ENCODE results near the gene NBAS. TPM values are rescaled to one million over a fixed set of nuclear protein-coding genes. Genes with fewer than 3 reads are reported as not detected.
"Not testable (repeated sequence)": the region's sequence is repeated elsewhere in the genome, so short reads cannot be mapped to it uniquely, and the experiment has no call there.

The NBAS gene
- total RNA-seq, 1 donor from 2014 or later = 29.7 TPM

DNA sequence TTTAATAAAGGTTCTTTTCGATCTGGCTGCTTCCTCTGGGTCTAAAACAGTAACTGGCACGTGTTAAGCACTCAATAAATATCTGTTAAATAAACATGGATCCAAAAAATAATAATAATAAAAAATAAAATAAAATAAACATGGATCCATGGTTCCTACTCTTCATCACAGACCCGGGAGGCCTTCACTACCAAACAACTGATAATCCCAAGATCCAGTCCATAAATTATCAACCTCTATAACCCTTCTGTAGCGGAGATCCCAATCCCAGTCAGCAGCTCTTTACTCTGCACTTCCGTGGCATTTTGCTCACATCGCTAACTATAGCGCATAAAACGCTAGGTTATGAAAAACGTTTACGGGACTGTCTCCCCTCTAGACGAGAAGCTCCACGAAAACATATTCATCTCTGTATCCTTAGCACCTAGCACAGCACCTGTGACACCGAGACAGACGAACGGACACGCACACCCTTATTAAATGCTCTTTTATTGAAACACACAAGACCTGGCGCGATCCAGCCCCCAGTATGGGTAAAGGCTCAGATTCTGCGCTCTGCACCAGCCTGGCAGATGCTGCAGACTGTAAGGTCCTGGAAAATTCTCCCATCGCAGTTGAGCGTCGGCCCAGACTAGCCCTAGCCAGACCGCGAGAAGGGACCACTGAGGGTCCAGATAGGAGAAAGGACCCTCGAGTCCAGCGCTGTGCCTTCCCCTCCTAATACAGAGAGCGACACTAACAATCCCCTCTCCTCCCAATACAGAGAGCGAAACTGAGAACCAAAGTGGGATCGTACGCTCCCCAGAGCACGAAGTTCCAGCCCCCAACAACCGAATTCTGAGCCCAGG is 770 bp downstream of the NBAS start:
- DNase-seq (ENCODE audit: low spot score) = no peak

DNA sequence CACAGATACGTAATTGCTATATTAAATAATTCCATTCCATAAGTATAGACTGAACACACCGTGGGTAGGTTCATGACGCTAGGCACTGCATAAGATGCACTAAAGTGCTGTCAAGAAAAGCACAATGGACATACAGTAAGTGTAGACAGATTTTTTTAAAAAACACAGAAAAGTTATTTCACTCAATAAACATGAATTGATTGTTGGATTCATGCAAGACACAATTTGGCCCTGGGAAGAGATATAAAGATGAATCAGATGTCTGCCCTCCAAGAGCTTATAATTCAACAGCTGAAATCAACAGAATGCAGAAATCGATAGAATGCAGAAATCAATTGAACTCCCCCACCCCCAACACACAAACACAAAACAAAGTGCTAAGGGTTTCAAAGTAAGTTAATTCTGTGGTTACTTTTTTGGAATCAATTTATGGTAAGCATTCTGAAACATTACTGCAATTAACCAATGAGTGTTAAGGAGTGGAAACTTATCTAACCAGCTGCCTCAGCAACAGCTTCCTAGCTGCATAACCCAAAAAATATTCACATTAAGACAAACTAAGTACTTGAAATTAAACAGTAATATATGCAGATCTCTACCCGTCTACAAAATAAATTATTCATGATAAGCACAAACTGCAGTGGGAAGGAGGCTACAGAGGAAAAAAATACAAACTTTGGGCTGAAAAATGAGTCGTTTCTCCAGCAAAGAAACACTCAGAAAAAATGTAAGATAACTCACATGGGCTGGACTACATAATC is 1.6 kb downstream of the NBAS start:
- no peak for DNase-seq (ENCODE audit: low spot score)

DNA sequence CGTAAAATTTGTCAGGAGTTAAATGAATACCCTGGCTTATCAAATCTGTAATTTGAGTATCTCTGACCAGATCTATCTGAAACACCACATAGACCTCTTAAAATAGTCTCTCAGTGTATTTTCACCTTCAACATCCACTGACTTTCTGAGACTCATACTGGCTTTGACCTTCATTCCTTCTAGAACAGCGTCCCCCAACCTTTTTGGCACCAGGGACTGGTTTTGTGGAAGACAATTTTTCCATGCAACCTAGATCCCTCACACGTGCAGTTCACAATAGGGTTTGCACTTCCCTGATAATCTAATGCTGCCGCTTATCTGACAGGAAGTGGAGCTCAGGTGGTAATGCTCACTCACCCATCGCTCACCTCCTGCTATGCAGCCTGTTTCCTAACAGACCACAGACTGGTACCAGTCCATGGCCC is 3.2 kb downstream of the NBAS start:
- DNase-seq (ENCODE audit: low spot score) = no peak

DNA sequence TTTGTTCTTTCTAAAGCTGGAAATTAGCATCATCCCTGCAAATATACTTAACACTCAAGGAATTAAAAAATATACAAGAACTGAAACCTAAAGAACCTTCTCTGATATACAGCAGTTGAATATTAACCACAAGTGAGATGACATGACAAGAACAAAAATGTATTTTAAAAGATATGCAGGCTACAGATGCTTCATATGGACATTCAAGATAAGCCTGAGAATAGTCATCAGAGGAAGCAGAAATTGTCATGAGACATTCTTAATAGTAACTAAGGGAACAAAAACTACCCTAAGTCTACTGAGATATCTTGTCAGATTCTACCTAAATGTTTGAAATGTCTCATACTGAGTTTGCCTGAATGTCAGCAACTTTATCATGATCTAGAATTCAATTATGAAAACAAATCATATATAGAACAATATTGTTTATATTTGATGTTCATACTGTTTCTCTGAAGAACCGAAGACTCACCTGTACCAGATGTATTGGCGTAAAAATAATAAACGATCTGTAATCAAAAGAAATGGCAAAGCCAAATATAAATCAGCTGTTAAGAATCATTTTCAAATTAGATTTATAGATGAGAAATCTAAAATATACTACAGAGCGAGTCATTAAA is 4.7 kb downstream of the NBAS start:
- no peak for DNase-seq (ENCODE audit: low spot score)

DNA sequence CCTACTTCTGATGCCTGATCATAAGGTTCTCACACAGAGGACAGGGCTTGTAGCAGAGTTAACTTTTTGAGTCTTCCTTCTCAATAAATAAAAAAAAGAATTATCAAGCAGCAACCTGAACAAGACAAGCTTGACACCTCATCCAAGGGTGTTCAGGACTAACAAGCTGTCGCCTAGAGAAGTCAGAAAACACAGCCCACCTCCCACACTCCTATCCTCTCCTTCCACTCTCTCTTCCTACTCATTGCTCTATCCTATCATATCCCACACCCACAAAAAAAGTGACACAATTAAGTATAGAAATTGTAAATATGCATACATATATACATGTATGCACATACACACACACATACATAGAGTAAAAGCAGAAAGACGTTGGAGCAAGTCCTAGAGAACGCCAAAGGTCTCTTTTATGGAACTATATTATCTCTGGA is 5.4 kb downstream of the NBAS start:
- DNase-seq (ENCODE audit: low spot score) = no peak

DNA sequence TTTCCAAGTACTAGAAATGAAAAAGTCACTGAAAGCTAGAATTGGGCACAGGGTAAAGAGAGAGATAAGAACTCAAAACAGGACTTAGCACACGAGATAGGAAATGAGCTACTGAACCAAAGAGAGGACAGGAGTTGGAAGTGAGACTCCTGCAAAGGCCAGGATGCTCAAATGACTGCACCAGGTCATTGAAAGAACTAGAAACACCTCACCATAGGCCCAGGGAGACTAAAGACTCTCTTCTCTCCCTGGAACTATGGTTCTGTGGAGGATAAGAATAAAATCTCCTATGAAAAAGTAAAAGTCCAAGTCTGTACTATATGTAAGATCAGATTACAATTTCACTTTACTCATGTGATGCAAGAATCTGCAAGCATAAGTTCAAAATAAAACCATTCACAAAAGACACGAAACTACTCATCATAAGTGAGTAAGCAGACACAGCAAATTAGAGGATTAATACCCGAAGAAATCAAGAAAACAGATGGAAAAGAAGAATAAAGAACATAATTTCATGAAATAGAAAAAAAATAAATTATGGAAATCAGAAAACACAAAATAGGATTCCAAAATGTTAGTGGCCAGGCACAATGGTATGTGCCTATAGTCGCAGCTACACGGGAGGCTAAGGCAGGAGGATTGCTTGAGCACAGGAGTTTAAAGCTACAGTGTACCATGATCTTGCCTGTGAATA is 6.5 kb downstream of the NBAS start:
- no peak for DNase-seq (ENCODE audit: low spot score)

DNA sequence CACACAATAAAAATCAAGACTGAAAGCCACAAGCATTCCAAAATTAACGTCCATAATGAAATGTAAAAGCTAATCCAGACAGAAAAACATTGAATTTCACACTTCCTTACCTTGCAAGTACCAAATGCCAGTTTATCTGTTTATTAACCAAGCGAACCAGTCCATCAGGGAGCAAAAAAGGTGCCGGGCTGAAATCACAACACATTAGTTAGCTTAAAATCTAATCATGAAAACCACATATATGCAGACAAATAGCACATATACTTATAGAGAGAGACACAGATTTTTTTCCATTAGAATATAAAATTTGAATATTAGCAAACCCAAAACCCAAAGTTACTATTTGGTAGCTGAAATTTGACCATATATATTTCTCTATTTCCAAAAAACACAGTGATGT is 7.2 kb downstream of the NBAS start:
- DNase-seq (ENCODE audit: low spot score) = no peak

DNA sequence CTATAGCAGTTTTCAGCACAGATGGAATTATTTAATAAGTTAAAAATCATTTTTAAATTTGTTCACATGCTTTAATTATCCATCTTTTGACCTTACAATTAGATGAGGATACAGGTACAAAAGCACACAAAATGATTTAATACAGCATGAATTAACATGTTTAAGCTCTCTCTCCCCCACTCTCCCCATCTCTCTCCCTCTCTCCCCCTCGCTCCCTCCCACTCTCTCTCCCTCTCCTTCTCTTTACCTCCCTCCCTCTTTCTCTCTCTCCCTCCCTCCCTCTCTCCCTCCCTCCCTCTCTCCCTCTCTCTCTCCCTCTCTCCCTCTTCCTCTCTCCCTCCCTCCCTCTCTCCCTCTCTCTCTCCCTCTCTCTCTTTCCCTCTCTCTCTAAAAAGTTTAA is 7.6 kb downstream of the NBAS start:
- no peak for DNase-seq (ENCODE audit: low spot score)

DNA sequence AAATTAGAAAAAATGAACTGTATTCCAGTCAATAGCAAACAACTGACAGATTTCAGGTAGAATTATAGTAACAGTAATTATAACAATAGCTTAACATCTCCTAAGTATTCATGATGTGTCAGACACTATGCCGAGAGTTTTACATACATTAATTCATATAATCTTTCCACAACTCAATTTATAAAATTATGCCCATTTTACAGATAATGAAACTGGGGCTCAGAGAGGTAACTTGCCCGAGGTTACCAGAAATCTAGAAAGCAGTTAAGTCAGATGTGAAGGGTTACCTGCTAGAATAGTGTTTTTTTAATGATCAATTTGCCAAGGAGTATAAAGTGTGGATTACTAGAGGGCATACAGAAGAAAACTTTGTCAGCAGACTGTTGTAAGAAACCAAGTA is 12.2 kb downstream of the NBAS start:
- DNase-seq (ENCODE audit: low spot score) = no peak

DNA sequence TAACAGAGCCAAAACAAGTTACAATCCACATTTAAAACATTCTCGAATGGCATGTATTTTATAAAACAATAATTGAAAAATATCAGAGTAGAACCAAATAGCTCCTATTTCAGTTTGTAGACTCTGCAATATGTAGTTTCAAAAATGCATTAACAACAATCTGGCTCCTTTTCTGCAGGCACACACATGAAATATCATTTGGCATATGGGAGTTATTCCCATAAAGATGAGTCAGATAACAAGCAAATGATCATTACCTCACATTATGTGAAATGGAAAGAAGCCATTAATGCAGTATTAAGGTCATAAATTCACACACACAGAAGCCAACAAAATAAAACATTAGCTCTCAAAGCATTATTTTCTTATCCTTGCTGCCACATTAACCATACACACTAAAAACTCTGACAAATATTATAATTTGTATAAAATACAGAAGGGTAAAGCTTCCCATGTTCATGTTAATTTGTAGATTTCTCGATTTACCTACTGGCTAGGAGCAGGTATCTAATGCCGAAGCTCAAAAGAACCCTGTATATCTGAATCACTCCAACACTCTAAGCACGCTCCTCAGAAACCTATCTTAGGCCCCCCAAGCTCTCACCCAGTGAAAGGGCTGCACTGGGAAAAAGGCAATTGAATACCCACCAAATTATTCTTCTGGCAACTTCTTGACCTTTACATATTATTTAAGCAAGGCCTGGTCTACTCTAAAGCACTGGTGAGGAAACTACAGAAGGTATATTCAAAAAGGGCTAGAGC is 13.8 kb downstream of the NBAS start:
- no peak for DNase-seq (ENCODE audit: low spot score)

DNA sequence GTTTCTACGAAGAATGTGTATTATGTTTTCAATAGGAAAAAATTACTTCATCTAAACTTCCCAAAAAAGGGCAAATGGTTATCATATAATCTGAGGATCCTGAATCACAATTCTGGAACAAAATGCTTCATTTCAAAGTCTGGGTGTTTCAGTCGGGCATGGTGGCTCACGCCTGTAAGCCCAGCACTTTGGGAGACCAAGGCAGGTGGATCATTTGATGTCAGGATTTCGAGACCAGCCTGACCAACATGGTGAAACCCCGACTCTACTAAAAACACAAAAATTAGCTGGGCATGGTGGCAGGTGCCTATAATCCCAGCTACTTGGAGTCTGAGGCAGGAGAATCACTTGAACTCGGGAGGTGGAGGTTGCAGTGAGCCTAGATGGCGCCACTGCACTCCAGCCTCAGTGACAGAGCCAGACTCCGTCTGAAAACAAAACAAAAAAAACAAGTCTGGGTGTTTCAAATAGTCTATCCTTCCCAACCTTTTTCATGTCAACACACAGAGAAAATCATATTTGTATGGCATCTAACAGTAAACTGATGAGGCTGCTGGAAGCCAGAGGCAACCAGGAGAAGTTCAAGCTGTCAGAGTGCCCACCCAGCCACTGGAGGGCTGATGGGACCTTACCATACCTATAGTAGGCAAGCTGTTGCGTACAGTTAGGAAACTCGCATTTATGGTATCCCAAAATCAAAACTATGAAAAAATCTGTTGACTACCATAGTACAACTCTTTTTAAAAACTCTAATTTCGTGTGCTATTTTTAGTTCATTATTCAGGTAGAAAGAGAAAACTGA is 14.6 kb downstream of the NBAS start:
- DNase-seq (ENCODE audit: low spot score) = no peak

DNA sequence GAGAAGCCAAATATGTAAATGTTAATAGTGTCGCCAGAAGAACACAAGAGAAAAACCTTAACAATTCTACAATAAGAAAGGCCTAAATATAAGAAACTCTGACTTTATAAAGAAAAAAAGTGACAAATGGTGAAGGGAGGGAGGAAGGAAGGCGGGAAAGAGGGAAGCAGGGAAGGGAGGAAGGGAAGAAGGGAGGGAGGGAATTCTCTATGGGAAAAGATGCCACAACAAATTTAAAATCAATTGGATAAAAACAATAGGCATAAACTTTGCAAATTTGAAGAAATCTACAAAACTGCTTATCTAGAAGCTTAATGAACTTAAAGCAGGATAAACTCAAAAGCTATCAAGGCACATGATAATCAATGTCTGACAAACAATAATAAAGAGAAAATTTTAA is 16.9 kb downstream of the NBAS start:
- no peak for DNase-seq (ENCODE audit: low spot score)

DNA sequence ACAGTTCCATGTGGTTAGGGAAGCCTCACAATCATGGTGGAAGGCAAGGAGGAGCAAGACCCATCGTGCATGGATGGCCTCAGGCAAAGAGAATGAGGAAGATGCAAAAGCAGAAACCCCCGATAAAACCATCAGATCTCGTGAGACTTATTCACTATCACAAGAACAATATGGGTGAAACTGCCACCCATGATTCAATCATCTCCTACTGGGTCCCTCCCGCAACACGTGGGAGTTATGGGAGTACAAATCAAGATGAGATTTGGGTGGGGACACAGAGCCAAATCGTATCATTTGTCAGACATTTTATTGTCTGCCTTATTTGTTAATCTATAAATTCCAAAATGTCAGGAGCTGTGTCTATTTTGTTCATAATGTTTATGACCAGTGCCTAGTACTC is 17.6 kb downstream of the NBAS start:
- DNase-seq (ENCODE audit: low spot score) = no peak

DNA sequence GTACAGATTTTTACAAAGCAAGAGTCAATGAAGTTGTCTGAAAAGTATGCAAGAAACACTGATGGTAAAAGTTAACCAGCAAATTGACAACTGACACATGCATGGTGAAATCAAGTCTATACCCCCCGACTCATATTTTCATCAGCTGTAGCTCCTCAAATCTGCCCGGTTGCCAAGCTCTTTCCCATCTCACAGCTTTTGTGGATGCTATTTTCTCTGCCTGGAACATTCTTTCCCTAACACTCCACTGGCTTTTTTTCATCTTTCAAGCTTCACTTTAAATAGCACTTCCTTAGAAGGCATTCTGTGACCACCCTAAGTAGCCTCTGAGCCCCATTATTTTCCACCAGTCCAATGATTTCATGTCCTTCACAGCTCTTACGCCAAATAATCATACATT is 18.1 kb downstream of the NBAS start:
- DNase-seq (ENCODE audit: low spot score) = no peak

DNA sequence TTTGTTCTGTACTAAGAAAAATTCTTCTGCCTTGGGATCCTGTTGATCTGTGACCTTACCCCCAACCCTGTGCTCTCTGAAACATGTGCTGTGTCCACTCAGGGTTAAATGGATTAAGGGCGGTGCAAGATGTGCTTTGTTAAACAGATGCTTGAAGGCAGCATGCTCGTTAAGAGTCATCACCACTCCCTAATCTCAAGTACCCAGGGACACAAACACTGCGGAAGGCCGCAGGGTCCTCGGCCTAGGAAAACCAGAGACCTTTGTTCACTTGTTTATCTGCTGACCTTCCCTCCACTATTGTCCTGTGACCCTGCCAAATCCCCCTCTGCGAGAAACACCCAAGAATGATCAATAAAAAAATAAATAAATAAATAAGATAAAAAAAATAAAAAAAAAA is 18.9 kb downstream of the NBAS start:
- not testable (repeated sequence) for DNase-seq (ENCODE audit: low spot score)

DNA sequence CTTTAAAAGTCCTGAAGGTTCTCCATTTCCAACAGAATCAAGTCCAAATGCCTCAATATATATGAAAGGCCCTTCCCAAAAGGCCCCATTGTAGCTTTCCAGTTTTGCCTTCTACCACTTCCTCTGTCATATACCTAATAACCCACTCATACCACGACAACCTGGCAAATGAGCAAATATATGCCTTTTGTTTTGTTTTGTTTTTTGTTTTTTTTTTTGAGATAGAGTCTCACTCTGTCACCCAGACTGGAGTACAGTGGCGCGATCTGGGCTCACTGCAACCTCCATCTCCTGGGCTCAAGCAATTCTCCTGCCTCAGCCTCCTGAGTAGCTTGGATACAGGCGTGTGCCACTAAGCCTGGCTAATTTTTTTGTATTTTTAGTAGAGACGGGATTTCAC is 20.6 kb downstream of the NBAS start:
- not testable (repeated sequence) for DNase-seq (ENCODE audit: low spot score)

DNA sequence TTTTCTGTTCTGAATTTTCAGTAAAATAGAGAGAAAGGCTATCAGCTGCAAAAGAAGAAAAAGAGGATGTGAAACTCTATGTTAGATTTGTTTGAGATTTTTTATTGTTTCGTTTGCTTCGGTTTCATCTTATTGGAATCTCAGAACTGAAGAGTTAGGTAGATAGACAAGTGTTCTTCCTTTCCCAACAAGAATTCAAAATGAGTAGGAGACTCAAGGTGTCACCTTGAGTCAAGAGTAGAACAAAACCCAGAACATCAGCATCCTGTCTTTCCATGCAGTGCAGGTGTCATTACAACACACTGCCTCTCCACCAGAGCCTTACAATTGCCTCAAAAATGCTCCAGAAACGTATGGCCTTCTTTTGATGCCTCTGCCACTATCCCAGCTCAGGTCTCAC is 21.1 kb downstream of the NBAS start:
- no peak for DNase-seq (ENCODE audit: low spot score)

DNA sequence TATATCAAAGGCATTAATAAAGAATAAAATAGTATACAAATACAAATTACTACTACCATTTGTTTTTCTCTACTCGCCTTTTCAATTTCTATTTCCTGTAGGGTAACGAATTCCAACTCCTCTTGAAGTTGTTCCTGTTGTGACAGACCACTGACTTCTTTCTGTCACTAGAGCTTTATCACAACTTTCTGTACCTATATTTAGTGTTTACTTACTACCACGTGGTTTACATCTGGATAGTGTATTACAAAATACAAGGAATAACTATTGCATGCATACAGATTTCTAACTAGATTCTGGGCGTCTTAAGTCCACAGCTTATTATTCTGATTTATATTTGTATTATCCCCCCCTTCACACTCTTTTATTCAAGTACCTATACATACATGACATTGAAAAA is 22.3 kb downstream of the NBAS start:
- no peak for DNase-seq (ENCODE audit: low spot score)

DNA sequence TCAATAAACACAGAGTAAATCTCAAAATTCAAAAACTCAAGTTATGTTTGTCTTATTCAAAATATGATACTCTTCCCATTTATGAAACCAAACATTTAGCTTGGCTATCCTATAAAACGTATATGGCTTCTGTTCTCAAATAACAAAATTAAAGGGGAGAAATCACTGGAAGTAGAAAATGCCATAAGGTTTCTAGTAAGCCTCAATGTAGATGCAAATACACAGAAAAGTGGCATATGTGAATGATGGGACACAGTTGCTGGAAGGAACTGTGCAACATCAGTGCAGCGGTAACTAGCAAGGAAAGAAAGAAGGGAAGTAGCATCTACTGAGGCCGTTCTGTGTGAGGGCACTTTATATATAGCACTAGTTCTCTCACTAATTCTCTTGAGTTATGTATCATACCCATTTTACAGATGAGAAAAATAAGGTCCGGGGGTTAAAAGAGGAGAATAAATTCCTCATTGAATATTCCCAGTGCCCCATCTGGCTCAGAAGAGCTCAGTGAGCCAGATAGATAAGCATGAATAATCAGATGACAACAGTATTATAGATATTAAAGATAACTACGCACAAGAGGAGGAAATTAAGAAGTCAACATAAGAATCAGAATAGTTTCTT is 27.2 kb downstream of the NBAS start:
- DNase-seq (ENCODE audit: low spot score) = no peak

DNA sequence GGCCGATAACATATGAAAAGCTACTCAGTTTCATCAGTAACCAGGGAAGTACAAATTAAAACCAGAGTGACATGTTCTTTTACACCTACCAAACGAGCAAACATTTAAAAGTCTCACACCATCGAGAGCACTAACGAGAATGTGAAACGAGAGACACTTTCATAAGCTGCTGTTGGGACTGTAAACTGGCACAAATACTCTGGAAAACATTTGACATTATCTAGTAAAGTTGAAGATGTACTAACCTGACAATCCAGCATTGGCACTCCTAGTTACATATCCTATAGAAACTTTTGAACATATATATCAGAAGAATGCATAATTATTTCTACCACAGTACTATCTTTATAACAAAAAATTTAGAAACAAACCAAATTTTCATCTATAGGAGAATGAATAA is 28.1 kb downstream of the NBAS start:
- no peak for DNase-seq (ENCODE audit: low spot score)

Measured in mesenteric fat pad (tissue), 1 donor.